Glutamatergic neuron (in vitro differentiated cells): Measurements from ENCODE around the gene CHODL. TPM values are rescaled to one million over a fixed set of nuclear protein-coding genes. Genes with fewer than 3 reads are reported as not detected.

Source experiments
- DNase-seq: peaks from one replicate; pipeline ENCODE4 v3.0.0; 2022
- H3K27ac Mint-ChIP-seq: one replicate; pipeline ENCODE4 v1.8.0; 2020; ENCODE audit warnings: mild to moderate bottlenecking, mixed read lengths, inconsistent platforms; ENCODE audit not compliant: unreplicated experiment
- H3K27me3 Mint-ChIP-seq: one replicate; pipeline ENCODE4 v1.8.0; 2020; ENCODE audit warnings: mild to moderate bottlenecking, moderate library complexity, mixed read lengths, inconsistent platforms; ENCODE audit not compliant: unreplicated experiment
- H3K36me3 Mint-ChIP-seq: one replicate; pipeline ENCODE4 v1.8.0; 2020; ENCODE audit warnings: mild to moderate bottlenecking, mixed read lengths, inconsistent platforms; ENCODE audit not compliant: unreplicated experiment
- H3K4me1 Mint-ChIP-seq: one replicate; pipeline ENCODE4 v1.8.0; 2020; ENCODE audit warnings: mild to moderate bottlenecking, low read depth, mixed read lengths, inconsistent platforms; ENCODE audit not compliant: unreplicated experiment
- H3K4me3 Mint-ChIP-seq: one replicate; pipeline ENCODE4 v1.8.0; 2020; ENCODE audit warnings: mild to moderate bottlenecking, mixed read lengths, inconsistent platforms; ENCODE audit not compliant: unreplicated experiment
- H3K9me3 Mint-ChIP-seq: one replicate; pipeline ENCODE4 v1.8.0; 2020; ENCODE audit warnings: mild to moderate bottlenecking, moderate library complexity, mixed read lengths, inconsistent platforms; ENCODE audit not compliant: unreplicated experiment
- total RNA-seq: library from RNA; stranded (reverse); fragmentation: NEBNext Ultra II Directional; extraction: Animal tissue kit (Norgen Biotek cat#: 25700); gene quantifications from one replicate; pipeline ENCODE4 v1.2.1, GENCODE V29; 2021; ENCODE audit not compliant: unreplicated experiment
- TF ChIP-seq, protein P1 (sequence below): fragments of 200-600 bp; sonication (generic); IDR thresholded peaks from one replicate; pipeline ENCODE4 v1.5.0; 2021; ENCODE audit not compliant: partially characterized antibody, unreplicated experiment

CHODL gene
- total RNA-seq, 1 donor from 2014 or later, result 5.5 TPM

DNA sequence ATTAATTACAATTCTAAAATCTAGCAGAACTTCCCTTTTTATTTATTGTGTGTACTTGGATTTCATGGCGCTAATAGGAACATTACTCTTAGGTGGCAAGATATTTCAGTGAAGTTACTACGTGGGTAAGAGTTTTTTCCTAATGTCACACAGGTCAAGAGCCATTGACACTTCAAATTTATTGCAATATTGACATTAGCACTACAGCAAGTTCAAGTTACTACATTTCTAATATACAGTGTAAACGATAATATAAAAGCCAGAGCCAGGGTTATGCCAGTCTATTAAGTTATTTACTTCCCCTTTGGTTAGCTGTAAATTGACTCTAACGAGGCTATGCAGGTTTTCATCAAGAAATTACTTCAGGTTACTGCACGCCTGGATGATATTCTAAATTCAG, 29.7 kb downstream of the CHODL start:
- H3K27ac Mint-ChIP-seq, result no peak overlapping the region
- no peaks in the 10 kb centered on the region for H3K27me3 Mint-ChIP-seq
- H3K4me3 Mint-ChIP-seq, result no peak overlapping the region
- TF ChIP-seq, protein P1, sequence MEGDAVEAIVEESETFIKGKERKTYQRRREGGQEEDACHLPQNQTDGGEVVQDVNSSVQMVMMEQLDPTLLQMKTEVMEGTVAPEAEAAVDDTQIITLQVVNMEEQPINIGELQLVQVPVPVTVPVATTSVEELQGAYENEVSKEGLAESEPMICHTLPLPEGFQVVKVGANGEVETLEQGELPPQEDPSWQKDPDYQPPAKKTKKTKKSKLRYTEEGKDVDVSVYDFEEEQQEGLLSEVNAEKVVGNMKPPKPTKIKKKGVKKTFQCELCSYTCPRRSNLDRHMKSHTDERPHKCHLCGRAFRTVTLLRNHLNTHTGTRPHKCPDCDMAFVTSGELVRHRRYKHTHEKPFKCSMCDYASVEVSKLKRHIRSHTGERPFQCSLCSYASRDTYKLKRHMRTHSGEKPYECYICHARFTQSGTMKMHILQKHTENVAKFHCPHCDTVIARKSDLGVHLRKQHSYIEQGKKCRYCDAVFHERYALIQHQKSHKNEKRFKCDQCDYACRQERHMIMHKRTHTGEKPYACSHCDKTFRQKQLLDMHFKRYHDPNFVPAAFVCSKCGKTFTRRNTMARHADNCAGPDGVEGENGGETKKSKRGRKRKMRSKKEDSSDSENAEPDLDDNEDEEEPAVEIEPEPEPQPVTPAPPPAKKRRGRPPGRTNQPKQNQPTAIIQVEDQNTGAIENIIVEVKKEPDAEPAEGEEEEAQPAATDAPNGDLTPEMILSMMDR, result no peak
- peaks cover 3% of the 10 kb centered on the region for H3K9me3 Mint-ChIP-seq
- no peaks in the 10 kb centered on the region for H3K4me1 Mint-ChIP-seq
- H3K36me3 Mint-ChIP-seq, result no peaks in the 10 kb centered on the region
- DNase-seq, result no peak

DNA sequence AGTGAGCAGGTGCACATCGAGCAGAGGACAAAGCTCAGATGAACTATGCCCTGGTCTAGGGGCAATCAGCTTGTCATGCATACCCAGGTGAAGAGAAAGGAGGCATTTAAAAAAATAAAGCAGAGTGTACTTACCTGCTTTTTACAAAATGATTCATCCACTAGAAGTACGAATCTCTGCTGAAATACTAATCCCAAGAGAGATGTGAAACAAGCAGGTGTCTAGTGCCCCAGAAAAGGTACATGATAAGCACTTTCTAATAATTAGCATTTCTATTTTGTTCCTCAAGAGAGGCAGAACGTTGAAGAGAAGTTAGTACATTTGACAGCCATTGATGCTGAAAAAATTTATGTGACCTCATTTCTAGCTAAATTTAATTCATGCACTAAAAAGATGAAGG, 31.1 kb downstream of the CHODL start:
- H3K27me3 Mint-ChIP-seq, result no peaks in the 10 kb centered on the region
- no peaks in the 10 kb centered on the region for H3K4me1 Mint-ChIP-seq
- no peaks in the 10 kb centered on the region for H3K36me3 Mint-ChIP-seq
- no peak for DNase-seq
- peaks cover 3% of the 10 kb centered on the region for H3K9me3 Mint-ChIP-seq
- H3K27ac Mint-ChIP-seq, result no peak overlapping the region
- TF ChIP-seq, protein P1, result no peak
- no peak overlapping the region for H3K4me3 Mint-ChIP-seq

DNA sequence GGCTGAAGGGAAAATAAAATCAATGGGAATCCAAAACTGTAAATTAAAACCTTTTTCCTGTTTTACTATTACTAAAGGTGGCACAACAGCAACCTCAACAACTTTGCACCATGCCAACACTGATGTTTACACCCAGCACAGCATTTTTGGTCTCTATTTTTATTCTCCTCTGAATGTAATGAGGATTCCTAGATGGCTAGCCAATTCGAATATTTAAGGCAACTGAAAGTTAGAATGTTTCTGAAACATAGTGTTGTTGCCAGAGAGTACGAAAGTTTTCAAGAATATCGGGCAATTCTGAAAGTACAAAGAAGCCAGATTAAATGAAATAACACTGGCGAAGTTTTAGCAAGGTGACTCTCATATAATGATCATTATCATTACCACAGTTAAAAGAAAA, 40.7 kb downstream of the CHODL start:
- H3K27me3 Mint-ChIP-seq, result no peaks in the 10 kb centered on the region

DNA sequence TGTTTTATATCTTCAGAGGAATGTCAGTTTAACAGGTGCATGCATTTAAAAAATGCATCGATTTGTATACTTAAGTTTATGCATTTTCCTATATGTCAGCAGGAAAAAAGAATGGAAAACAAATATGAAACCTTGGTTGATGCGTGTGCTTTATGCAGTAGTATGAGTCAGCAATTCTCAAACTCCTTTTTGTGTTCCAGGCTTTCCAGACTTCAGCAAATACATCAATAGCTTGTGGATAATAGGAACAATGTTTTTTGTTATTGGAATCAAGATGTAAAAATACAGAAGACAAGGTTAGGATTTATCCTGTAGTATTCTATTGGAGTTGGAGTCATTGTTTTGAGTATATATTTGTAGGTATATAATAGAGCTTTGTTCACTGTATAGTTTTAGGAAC, 45.2 kb downstream of the CHODL start:
- Mint-ChIP-seq H3K27me3 (no peaks in the 10 kb centered on the region), H3K4me1 (no peaks in the 10 kb centered on the region), H3K27ac (no peak overlapping the region), H3K4me3 (no peak overlapping the region), H3K36me3 (no peaks in the 10 kb centered on the region), H3K9me3 (no peaks in the 10 kb centered on the region)
- TF ChIP-seq, protein P1, result no peak
- no peak for DNase-seq

More for the DNA sequence above, 40.7 kb downstream of the CHODL start:
- Mint-ChIP-seq H3K9me3 (no peaks in the 10 kb centered on the region), H3K27ac (no peak overlapping the region), H3K4me1 (no peaks in the 10 kb centered on the region), H3K4me3 (no peak overlapping the region), H3K36me3 (no peaks in the 10 kb centered on the region)
- TF ChIP-seq, protein P1, result no peak
- DNase-seq, result no peak

DNA sequence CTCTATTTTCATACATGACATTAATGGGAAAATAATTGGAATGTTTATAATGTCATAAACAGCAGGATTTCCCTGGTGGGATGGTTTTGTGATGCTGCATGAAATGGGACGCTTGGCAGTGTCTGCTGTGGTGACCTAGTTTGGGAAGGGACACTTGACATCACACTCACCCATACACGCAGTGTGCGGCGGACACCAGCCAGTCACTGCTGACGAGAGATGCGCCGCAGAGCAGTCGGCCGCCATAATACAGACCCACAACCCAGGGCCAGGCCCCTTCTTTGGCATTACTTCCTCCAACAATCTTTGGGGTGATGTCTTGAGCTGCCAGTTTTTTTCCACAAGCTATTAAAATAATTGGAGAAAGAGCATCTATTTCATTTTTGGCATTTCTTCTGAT, 49.5 kb downstream of the CHODL start:
- Mint-ChIP-seq H3K4me1 (no peaks in the 10 kb centered on the region), H3K27ac (no peak overlapping the region), H3K9me3 (no peaks in the 10 kb centered on the region), H3K4me3 (no peak overlapping the region), H3K36me3 (no peaks in the 10 kb centered on the region), H3K27me3 (no peaks in the 10 kb centered on the region)
- TF ChIP-seq, protein P1, result no peak
- DNase-seq, result no peak
